HG02623 (cell line): ENCODE data around the gene HSFX1.

Experiments used
- ATAC-seq: cut with Tn5 transposase; IDR thresholded peaks from one replicate; pipeline ENCODE4 v1.9.1; 2021; ENCODE audit warnings: moderate library complexity; ENCODE audit not compliant: unreplicated experiment

Gene HSFX1

DNA sequence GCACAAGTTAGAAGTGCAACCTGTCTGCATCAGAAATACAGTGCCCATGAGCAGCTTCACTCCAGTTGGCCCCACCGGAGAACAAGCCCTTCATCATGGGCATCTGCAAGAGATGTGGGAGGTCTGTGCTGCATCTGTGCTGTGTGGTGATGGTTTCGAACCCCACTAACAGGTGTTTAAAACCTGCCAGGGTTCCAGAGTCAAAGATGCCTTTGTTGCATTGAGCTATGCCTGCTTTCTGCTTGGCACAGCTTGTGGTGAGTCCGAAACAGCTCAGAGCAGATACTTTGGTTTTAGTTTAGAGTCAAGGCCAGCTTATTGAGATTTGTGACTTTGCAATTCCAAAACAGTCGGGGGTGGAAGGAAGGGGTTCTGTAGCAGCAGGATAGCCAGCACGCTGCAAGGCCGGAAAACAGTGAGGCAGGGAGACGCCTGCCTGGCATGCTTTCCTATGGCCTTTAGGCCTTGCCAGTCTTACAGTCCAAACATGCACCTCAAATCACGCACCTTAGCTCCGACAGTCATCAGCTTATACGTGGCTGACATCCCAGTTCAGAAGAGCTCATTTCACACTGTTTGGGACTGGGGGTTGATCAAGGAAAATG is 29.7 kb downstream of the HSFX1 start:
- ATAC-seq, result no peak

DNA sequence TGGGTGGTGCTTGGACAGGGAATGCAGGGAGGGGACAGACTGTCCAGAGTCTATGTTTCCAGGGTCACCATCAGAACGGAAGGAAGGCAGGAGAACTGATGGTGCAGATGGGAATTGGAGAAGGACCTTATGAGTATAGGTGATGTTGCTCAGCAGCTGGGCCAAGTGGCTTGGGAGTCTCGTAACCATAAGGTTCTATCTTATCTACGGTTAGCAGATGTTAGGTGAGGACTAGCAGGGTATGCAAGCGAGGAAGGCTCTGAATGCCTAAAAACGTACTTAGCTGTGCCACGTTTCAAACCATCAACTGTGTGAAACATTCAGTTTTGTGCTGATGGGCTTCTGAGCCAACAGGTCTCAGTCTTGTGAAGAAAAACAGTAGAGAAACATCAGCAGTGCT is 30.2 kb downstream of the HSFX1 start:
- ATAC-seq, result no peak

GRCh38 chrX:149807747-149808458 is 34.0 kb downstream of the HSFX1 start:
- no peak for ATAC-seq

- no peak for ATAC-seq
These were observed 44.8 kb downstream of the HSFX1 start for GRCh38 chrX:149818652-149819051.

GRCh38 chrX:149819371-149819770 is 45.5 kb downstream of the HSFX1 start:
- no peak for ATAC-seq

DNA sequence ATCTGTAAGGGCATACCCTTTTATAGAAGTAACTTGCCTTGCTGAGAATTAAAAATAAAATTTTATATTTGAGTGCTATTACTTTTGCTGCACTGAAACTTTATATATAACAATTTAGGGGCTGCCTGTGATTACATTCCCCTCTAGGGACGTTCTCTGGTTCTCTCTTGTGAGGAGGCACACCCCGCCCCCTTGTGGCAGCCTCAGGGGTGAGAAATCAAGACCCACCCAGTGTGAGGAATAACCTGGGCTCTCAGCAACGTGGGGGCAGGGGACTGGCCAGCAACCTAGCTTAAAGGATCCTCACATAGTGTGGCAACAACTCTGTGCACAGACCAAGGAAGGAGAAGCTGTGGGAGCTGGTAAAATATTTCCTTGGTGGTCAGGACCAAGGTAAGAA is 51.6 kb downstream of the HSFX1 start:
- no peak for ATAC-seq
